Prostate gland (tissue), 2 donors: Measurements from ENCODE around the gene MTMR3. TPM values are rescaled to one million over a fixed set of nuclear protein-coding genes. Genes with fewer than 3 reads are reported as not detected.

ENCODE experiments used
- DNase-seq: peaks from one replicate; pipeline ENCODE4 v3.0.0-alpha.2; 2019; ENCODE audit warnings: low spot score
- H3K27ac ChIP-seq, 2 donors: fragments of 200-600 bp; sonication (generic); 2 replicates each; pipeline ENCODE4 v1.5.1; 2017 to 2019
- H3K27me3 ChIP-seq: fragments of 200-600 bp; sonication (generic); replicated peaks from 2 replicates; pipeline ENCODE4 v1.5.1; 2019; ENCODE audit not compliant: insufficient read depth
- H3K36me3 ChIP-seq, 2 donors: fragments of 200-600 bp; sonication (generic); 1 replicate in 1 of 2; 2 replicates in 1 of 2; pipeline versions ENCODE4 v1.5.1 to v1.8.1; 2017 to 2019
- H3K4me1 ChIP-seq: fragments of 200-600 bp; sonication (generic); replicated peaks from 2 replicates; pipeline ENCODE4 v1.5.1; 2019
- H3K4me3 ChIP-seq, 2 donors: fragments of 200-600 bp; sonication (generic); 2 replicates each; pipeline ENCODE4 v1.5.1; 2017 to 2019
- H3K9me3 ChIP-seq: fragments of 200-600 bp; sonication (generic); 2 replicates; pipeline ENCODE4 v1.5.1; 2017
- POLR2A ChIP-seq: fragments of 450-650 bp; IDR thresholded peaks from one replicate; pipeline ENCODE4 v1.6.1; 2016; ENCODE audit warnings: antibody characterized with exemption, mild to moderate bottlenecking
- POLR2AphosphoS5 ChIP-seq: sonication (generic); formaldehyde crosslinking; IDR thresholded peaks from one replicate; pipeline ENCODE4 v1.6.1; 2017; ENCODE audit warnings: antibody characterized with exemption
- WGBS: methylation state at CpG from one replicate; pipeline ENCODE4 v1.1.5; 2018; 5-methylcytosine and 5-hydroxymethylcytosine counted together
- intact Hi-C: fragments of 100-400 bp; cut with DNase I; formaldehyde crosslinking; loops from one replicate; pipeline ENCODE4 v1.14.2; 2022
- total RNA-seq, 2 donors: library from RNA; depleted of rRNA; stranded (reverse); fragments of >200 nt; gene quantifications; one replicate each; pipeline ENCODE4 v1.1.0, GENCODE V29; 2016
- TF ChIP-seq, protein P1 (sequence below), 4 experiments: fragments of 200-600 bp in 2 of 4; fragments of 450-650 bp in 2 of 4; sonication (generic) in 2 of 4; IDR thresholded peaks; 1 replicate in 3 of 4; 2 replicates in 1 of 4; pipeline ENCODE4 v1.5.1; 2016 to 2019; ENCODE audit warnings: antibody characterized with exemption in 4 of 4, mild to moderate bottlenecking in 2 of 4, moderate library complexity in 2 of 4

The MTMR3 gene
- total RNA-seq, 2 donors from 2014 or later = 37.9 to 93.7 TPM

DNA sequence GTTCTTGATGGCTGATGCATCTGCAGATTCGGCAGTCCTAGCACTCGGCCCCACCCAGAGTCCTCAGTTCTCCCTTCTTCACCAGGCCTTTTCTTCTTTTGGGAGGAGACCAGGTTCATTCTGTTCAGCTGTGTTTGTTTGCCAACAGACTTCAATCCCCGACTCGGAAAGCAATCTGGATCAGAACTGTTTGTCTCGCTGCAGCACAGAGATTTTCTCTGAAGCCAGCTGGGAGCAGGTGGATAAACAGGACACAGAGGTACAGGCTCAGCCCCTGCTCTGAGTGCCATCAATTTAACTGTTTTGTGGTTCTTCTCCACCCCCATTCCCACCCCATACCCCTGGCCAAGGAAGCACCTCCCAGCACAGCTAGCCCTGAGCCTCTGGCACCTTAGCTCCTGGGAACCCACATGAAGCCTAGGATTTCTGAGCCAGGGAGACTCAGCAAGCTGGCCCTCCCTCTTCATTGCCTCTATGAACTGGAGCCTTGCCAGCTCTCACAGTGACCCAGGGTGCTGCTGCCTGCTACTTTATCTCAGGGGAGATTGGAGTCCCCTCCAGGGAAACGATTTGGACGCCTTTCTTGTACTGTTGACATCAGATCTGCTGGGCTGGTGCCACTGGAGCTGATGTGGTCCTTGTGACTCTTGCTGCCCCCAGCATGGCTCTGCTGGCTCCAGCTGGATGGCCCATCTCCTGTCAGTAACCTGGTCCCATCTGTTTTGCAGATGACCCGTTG lies 139.1 kb downstream of the MTMR3 start:
- WGBS = 56% methylated on average over 8 of the region's 8 CpGs
- intact Hi-C loops = no loop called here
- Histone ChIP-seq H3K36me3 (peaks cover 9 to 20% of the 10 kb centered on the region in 2 donors), H3K4me3 (no peak overlapping the region), H3K27ac (peak overlapping the region; percentile 34 to 75), H3K9me3 (no peaks in the 10 kb centered on the region), H3K27me3 (no peaks in the 10 kb centered on the region), H3K4me1 (peaks cover 16% of the 10 kb centered on the region)
- peak; percentile 27 for DNase-seq
- TF ChIP-seq POLR2AphosphoS5 (peak; percentile 16), POLR2A (no peak)

DNA sequence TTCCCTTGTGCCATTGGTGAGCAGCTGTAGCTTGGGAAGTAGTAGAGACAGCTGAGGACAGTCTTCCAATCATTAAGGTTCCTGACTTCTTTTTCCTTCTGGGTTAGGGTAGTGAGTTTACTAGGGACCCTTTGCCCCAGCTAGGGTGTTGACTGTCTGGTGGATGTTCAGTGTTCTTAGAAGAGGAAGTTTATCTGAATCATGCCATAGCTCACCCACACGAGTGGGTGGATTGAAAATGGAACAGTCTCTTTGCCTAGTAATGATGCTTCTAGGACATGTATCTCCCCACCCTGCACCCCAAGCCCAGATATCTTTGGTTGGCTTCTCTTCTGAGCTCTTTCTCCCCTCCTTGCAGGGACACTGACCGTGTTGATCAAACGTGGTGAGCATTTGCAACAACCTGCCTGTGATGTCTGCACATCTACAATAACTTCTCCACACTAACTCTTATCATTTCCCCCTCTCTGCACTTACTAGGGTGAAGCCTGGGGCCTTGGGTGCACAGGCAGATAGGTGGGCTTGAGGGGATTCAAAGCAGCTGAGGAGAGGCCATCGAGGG lies 140.2 kb downstream of the MTMR3 start:
- TF ChIP-seq, protein P1, sequence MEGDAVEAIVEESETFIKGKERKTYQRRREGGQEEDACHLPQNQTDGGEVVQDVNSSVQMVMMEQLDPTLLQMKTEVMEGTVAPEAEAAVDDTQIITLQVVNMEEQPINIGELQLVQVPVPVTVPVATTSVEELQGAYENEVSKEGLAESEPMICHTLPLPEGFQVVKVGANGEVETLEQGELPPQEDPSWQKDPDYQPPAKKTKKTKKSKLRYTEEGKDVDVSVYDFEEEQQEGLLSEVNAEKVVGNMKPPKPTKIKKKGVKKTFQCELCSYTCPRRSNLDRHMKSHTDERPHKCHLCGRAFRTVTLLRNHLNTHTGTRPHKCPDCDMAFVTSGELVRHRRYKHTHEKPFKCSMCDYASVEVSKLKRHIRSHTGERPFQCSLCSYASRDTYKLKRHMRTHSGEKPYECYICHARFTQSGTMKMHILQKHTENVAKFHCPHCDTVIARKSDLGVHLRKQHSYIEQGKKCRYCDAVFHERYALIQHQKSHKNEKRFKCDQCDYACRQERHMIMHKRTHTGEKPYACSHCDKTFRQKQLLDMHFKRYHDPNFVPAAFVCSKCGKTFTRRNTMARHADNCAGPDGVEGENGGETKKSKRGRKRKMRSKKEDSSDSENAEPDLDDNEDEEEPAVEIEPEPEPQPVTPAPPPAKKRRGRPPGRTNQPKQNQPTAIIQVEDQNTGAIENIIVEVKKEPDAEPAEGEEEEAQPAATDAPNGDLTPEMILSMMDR (IDR thresholded peaks at IDR 0.05) = no peak
- no peak for TF ChIP-seq POLR2A
- no peak for TF ChIP-seq POLR2AphosphoS5
- peaks cover 16% of the 10 kb centered on the region for H3K4me1 ChIP-seq
- no peak overlapping the region for H3K4me3 ChIP-seq
- no peak for DNase-seq
- H3K27ac ChIP-seq = peak overlapping the region in 1 of 2 donors; percentile 24
- no peaks in the 10 kb centered on the region for H3K27me3 ChIP-seq
- 84% methylated on average over 4 of the region's 4 CpGs for WGBS
- no peaks in the 10 kb centered on the region for H3K9me3 ChIP-seq
- intact Hi-C loops = no loop called here
- H3K36me3 ChIP-seq = peaks cover 9 to 20% of the 10 kb centered on the region in 2 donors

- 96% methylated on average over 5 of the region's 5 CpGs for WGBS
- intact Hi-C loops = no loop called here
- Histone ChIP-seq H3K27me3 (no peaks in the 10 kb centered on the region), H3K4me1 (peaks cover 16% of the 10 kb centered on the region), H3K36me3 (peaks cover 9 to 20% of the 10 kb centered on the region in 2 donors), H3K4me3 (no peak overlapping the region), H3K9me3 (no peaks in the 10 kb centered on the region), H3K27ac (no peak overlapping the region)
- TF ChIP-seq, protein P1 (IDR thresholded peaks at IDR 0.05) = no peak
- TF ChIP-seq POLR2A (no peak), POLR2AphosphoS5 (no peak)
- no peak for DNase-seq
Measured at GRCh38 chr22:30024231-30024630, 141.3 kb downstream of the MTMR3 start.

DNA sequence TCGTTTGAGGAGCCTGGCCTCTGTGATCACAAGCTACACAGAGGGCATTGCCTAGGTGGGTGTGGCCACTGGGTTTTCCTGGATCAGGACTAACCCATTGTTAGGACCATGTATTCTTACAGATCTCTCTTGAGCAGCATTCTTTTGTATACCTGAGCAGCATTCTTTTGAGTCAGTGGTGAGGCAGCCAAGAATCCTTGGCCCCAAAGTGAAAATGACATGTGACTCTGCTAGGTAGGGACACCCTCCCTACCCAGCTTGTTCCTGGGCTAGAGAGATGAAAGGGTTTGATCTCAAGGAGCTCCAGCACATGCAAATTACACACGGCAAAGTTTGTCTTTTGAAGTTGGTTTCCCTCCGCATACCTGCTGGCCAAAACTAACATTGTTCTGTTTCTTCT lies 142.2 kb downstream of the MTMR3 start:
- TF ChIP-seq POLR2AphosphoS5 = peak; percentile 86
- TF ChIP-seq, protein P1 (IDR thresholded peaks at IDR 0.05) = no peak
- Histone ChIP-seq H3K4me3 (no peak overlapping the region), H3K27ac (peak overlapping the region in 1 of 2 donors; percentile 6), H3K36me3 (peaks cover 5 to 11% of the 10 kb centered on the region in 2 donors), H3K27me3 (no peaks in the 10 kb centered on the region), H3K4me1 (peaks cover 16% of the 10 kb centered on the region), H3K9me3 (no peaks in the 10 kb centered on the region)
- WGBS = 40% methylated on average over 3 of the region's 3 CpGs
- peak; percentile 66 for DNase-seq
- intact Hi-C loops = no loop called here

GRCh38 chr22:30026756-30027155 lies 143.8 kb downstream of the MTMR3 start:
- DNase-seq = no peak
- H3K9me3 ChIP-seq = no peaks in the 10 kb centered on the region
- WGBS = 97% methylated on average over 2 of the region's 2 CpGs
- no peak overlapping the region for H3K4me3 ChIP-seq
- TF ChIP-seq POLR2AphosphoS5 (no peak), POLR2A (no peak)
- TF ChIP-seq, protein P1 (IDR thresholded peaks at IDR 0.05) = no peak
- H3K27ac ChIP-seq = no peak overlapping the region
- H3K4me1 ChIP-seq = peaks cover 7% of the 10 kb centered on the region
- intact Hi-C loops = no loop called here
- peaks cover 3 to 11% of the 10 kb centered on the region in 2 donors for H3K36me3 ChIP-seq
- H3K27me3 ChIP-seq = no peaks in the 10 kb centered on the region
